22Rv1 (cell line): Measurements from ENCODE around the gene RACGAP1.

Source experiments
- ZFX ChIP-seq: fragments of 450-650 bp; IDR thresholded peaks from 2 replicates; pipeline ENCODE4 v1.6.1; 2017; ENCODE audit warnings: antibody characterized with exemption, borderline replicate concordance
- TF ChIP-seq, protein P1 (sequence below): fragments of 450-650 bp; IDR thresholded peaks from 2 replicates; pipeline ENCODE4 v1.5.1; 2017; ENCODE audit warnings: mild to moderate bottlenecking

DNA sequence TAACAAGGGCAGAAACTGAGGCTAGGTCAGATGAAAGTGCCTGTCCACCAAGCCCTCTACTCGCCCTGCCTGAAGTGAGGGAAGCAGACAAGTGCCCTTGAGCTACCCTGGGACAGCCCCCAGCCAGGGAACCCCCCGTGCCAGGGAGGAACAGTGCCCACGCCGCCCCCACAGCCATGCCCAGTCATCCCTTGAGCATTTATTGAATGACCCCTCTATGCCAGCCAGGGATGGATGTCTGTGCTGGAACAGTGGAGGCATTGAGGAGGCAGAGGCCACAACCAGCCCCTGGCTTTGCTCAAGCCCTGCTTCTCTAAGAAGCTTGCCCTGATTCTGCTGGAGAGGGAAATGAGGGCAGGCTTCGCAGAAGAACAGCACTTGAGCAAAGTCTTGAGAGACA lies 56.3 kb downstream of the RACGAP1 start:
- TF ChIP-seq, protein P1, sequence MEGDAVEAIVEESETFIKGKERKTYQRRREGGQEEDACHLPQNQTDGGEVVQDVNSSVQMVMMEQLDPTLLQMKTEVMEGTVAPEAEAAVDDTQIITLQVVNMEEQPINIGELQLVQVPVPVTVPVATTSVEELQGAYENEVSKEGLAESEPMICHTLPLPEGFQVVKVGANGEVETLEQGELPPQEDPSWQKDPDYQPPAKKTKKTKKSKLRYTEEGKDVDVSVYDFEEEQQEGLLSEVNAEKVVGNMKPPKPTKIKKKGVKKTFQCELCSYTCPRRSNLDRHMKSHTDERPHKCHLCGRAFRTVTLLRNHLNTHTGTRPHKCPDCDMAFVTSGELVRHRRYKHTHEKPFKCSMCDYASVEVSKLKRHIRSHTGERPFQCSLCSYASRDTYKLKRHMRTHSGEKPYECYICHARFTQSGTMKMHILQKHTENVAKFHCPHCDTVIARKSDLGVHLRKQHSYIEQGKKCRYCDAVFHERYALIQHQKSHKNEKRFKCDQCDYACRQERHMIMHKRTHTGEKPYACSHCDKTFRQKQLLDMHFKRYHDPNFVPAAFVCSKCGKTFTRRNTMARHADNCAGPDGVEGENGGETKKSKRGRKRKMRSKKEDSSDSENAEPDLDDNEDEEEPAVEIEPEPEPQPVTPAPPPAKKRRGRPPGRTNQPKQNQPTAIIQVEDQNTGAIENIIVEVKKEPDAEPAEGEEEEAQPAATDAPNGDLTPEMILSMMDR = no peak
- no peak for TF ChIP-seq ZFX
